COR-L47 (cell line): Measurements from ENCODE around the gene POLN.
"Not testable (repeated sequence)": the region's sequence is repeated elsewhere in the genome, so short reads cannot be mapped to it uniquely, and the experiment has no call there.

Experiments used
- DNase-seq: peaks from one replicate; lab custom pipeline; 2025; lab: John Stamatoyannopoulos, UW

The POLN gene

GRCh38 chr4:2040391-2041238 is 201.3 kb downstream of the POLN start:
- no peak for DNase-seq

- no peak for DNase-seq
These were observed 205.1 kb downstream of the POLN start for GRCh38 chr4:2036866-2037265.

GRCh38 chr4:2036327-2036726 is 205.6 kb downstream of the POLN start:
- no peak for DNase-seq

GRCh38 chr4:2031161-2031560 is 210.8 kb downstream of the POLN start:
- not testable (repeated sequence) for DNase-seq

- DNase-seq = not testable (repeated sequence)
These were observed 214.8 kb downstream of the POLN start for GRCh38 chr4:2027120-2027519.

- no peak for DNase-seq
These were observed 216.1 kb downstream of the POLN start for GRCh38 chr4:2025817-2026216.

GRCh38 chr4:2024683-2025082 is 217.2 kb downstream of the POLN start:
- DNase-seq = no peak
